ENCODE data around the gene CST11.

The CST11 gene

GRCh38 chr20:23449421-23449820 is 3.3 kb downstream of the CST11 start:
- no peak overlapping the region for H3K27ac ChIP-seq (replicated peaks)
- peak; percentile 12 to 68 for DNase-seq (ENCODE audit: low read depth in 1 of 2, low spot score in 1 of 2)
- no peaks in the 10 kb centered on the region for H3K27me3 ChIP-seq (ENCODE audit: insufficient read depth, poor library complexity, severe bottlenecking)
- TF ChIP-seq REST (IDR thresholded peaks at IDR 0.05; ENCODE audit: insufficient replicate concordance, low read depth), result no peak
- TF ChIP-seq SPI1 (IDR thresholded peaks at IDR 0.05; ENCODE audit: borderline replicate concordance, low read depth), result peak; percentile 87
- no peak overlapping the region for H3K4me3 ChIP-seq (replicated peaks; ENCODE audit: insufficient read depth, low read length)

GRCh38 chr20:23448167-23448566 is 4.5 kb downstream of the CST11 start:
- no peak overlapping the region for H3K27ac ChIP-seq (replicated peaks)
- H3K4me3 ChIP-seq (replicated peaks; ENCODE audit: insufficient read depth, low read length), result no peak overlapping the region
- TF ChIP-seq CTCF (IDR thresholded peaks at IDR 0.05; ENCODE audit: insufficient read depth, low read length) (no peak), REST (IDR thresholded peaks at IDR 0.05; ENCODE audit: insufficient replicate concordance, low read depth) (no peak), SPI1 (IDR thresholded peaks at IDR 0.05; ENCODE audit: borderline replicate concordance, low read depth) (no peak)
- H3K27me3 ChIP-seq (ENCODE audit: insufficient read depth, poor library complexity, severe bottlenecking), result no peaks in the 10 kb centered on the region
- no peak for DNase-seq (ENCODE audit: low read depth in 1 of 2, low spot score in 1 of 2)

DNA sequence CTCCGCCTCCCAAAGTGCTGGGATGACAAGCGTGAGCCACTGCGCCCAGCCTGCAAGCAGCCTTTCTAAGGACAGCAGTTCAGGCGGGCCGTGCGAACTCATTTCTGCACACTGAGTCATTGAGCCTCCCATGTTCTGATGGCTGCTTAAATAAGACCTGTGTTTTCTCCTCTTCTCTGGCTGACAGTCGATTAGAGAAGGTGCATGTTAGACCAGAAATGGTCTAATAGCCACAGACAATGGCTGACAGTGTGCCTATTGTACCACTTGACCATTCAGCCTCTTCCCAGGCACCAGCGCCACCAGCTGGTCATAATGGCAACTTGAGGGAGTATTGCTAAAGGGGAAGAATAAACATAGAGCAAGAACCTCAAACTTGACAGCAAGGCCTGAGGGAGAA is 6.2 kb downstream of the CST11 start:
- Histone ChIP-seq H3K27me3 (ENCODE audit: insufficient read depth, poor library complexity, severe bottlenecking) (no peaks in the 10 kb centered on the region), H3K27ac (replicated peaks) (no peak overlapping the region), H3K4me3 (replicated peaks; ENCODE audit: insufficient read depth, low read length) (no peak overlapping the region)
- DNase-seq (ENCODE audit: low read depth in 1 of 2, low spot score in 1 of 2), result peak; percentile 6 to 51
- TF ChIP-seq POLR2AphosphoS5 (IDR thresholded peaks at IDR 0.05; ENCODE audit: low read depth) (no peak), CTCF (IDR thresholded peaks at IDR 0.05; ENCODE audit: insufficient read depth, low read length) (peak; percentile 45)

DNA sequence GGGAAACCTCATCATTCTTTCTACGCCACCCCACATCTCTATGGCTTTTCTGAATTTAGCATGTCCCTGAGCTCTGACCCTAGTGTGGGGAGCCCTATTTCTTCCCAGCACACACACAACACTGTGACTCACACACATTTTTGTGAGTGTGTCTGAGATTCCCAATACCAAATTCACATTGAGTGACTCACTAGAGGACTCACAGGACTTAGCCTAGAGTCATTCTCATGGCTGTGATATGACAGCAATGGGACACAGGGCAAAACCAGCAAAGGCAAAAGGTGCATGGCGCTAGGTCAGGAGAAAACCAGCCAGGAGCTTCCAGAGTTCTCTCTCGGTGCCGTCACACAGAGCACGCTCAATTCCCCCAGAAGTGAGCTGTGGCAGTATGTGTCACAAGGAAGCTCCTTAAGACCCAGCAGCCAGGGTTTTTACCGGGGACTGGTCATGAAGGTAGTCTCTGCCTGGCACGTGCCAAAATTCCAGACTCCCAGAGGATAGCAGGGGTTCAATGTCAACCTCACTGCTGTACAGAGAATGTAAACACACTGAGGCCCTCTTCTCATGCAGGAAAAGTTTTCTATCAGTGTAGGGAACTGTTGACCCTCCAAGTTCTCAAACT is 7.0 kb downstream of the CST11 start:
- TF ChIP-seq GABPA (IDR thresholded peaks at IDR 0.05; ENCODE audit: low read depth), result no peak
- TF ChIP-seq REST (IDR thresholded peaks at IDR 0.05; ENCODE audit: insufficient replicate concordance, low read depth), result no peak
- no peak for TF ChIP-seq POLR2AphosphoS5 (IDR thresholded peaks at IDR 0.05; ENCODE audit: low read depth)
- no peak for TF ChIP-seq CTCF (IDR thresholded peaks at IDR 0.05; ENCODE audit: insufficient read depth, low read length)
- TF ChIP-seq SPI1 (IDR thresholded peaks at IDR 0.05; ENCODE audit: borderline replicate concordance, low read depth), result no peak
- Histone ChIP-seq H3K4me3 (replicated peaks; ENCODE audit: insufficient read depth, low read length) (no peak overlapping the region), H3K27me3 (ENCODE audit: insufficient read depth, poor library complexity, severe bottlenecking) (no peaks in the 10 kb centered on the region), H3K27ac (replicated peaks) (no peak overlapping the region)
- DNase-seq (ENCODE audit: low read depth in 1 of 2, low spot score in 1 of 2), result no peak

All from HL-60 (cell line).